ENCODE data around the gene GPC5. TPM values are rescaled to one million over a fixed set of nuclear protein-coding genes. Genes with fewer than 3 reads are reported as not detected.

GPC5 gene
- total RNA-seq, 1 donor from 2014 or later: 0.07 TPM

GRCh38 chr13:92573467-92574057 is 1175.1 kb downstream of the GPC5 start:
- no peak overlapping the region for H2AFZ ChIP-seq (replicated peaks)
- H3K27ac ChIP-seq: no peak overlapping the region
- Mint-ChIP-seq H3K36me3 (no peaks in the 10 kb centered on the region), H3K4me3 (no peak overlapping the region), H3K4me1 (peaks cover 3% of the 10 kb centered on the region), H3K9me3 (no peaks in the 10 kb centered on the region), H3K27ac (no peak overlapping the region), H3K27me3 (ENCODE audit: insufficient read depth, low read depth) (no peaks in the 10 kb centered on the region)
- H3K79me2 ChIP-seq (ENCODE audit: low read depth): no peaks in the 10 kb centered on the region
- H3K4me2 ChIP-seq: no peak overlapping the region
- no peak overlapping the region for H3K4me3 ChIP-seq
- H3K9me3 ChIP-seq (ENCODE audit: low read depth): no peaks in the 10 kb centered on the region
- H3K27me3 ChIP-seq: no peaks in the 10 kb centered on the region
- peak; percentile 76 for DNase-seq (ENCODE audit: low spot score)
- no peak for TF ChIP-seq EZH2phosphoT487 (IDR thresholded peaks at IDR 0.05)
- TF ChIP-seq, protein P1, sequence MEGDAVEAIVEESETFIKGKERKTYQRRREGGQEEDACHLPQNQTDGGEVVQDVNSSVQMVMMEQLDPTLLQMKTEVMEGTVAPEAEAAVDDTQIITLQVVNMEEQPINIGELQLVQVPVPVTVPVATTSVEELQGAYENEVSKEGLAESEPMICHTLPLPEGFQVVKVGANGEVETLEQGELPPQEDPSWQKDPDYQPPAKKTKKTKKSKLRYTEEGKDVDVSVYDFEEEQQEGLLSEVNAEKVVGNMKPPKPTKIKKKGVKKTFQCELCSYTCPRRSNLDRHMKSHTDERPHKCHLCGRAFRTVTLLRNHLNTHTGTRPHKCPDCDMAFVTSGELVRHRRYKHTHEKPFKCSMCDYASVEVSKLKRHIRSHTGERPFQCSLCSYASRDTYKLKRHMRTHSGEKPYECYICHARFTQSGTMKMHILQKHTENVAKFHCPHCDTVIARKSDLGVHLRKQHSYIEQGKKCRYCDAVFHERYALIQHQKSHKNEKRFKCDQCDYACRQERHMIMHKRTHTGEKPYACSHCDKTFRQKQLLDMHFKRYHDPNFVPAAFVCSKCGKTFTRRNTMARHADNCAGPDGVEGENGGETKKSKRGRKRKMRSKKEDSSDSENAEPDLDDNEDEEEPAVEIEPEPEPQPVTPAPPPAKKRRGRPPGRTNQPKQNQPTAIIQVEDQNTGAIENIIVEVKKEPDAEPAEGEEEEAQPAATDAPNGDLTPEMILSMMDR (IDR thresholded peaks at IDR 0.05): peak; percentile 70
- H4K20me1 ChIP-seq (ENCODE audit: low read depth): no peaks in the 10 kb centered on the region
- H3F3A ChIP-seq (ENCODE audit: low read depth): no peaks in the 10 kb centered on the region
- no peaks in the 10 kb centered on the region for H3K4me1 ChIP-seq
- H3K9ac ChIP-seq: no peak overlapping the region
- H3K36me3 ChIP-seq: no peaks in the 10 kb centered on the region

DNA sequence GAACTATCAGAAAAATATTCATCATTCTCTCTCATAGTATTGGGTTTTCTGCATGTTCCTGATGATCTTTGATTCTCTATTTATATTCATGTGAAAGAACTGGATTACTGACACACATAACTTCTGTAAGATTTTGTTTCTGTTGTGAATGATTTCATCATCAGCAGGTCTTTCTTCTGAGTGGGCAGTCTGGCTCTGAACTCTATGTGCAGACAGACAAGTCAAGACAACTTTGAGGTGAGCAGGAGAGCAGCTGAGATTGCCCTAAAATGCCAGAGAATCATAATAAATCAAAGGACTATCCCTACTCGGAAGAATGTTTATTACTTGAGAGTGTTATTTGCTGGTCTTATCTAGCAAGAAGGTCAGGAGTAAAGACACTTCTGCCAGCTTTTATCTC is 1176.1 kb downstream of the GPC5 start:
- Histone ChIP-seq H3K4me3 (no peak overlapping the region), H3K27me3 (no peaks in the 10 kb centered on the region), H3K36me3 (no peaks in the 10 kb centered on the region), H4K20me1 (ENCODE audit: low read depth) (no peaks in the 10 kb centered on the region), H3F3A (ENCODE audit: low read depth) (no peaks in the 10 kb centered on the region), H2AFZ (replicated peaks) (no peak overlapping the region), H3K27ac (no peak overlapping the region), H3K4me1 (no peaks in the 10 kb centered on the region), H3K9me3 (ENCODE audit: low read depth) (no peaks in the 10 kb centered on the region), H3K9ac (no peak overlapping the region), H3K4me2 (no peak overlapping the region), H3K79me2 (ENCODE audit: low read depth) (no peaks in the 10 kb centered on the region)
- H3K4me1 Mint-ChIP-seq: peaks cover 3% of the 10 kb centered on the region
- H3K9me3 Mint-ChIP-seq: no peaks in the 10 kb centered on the region
- no peak for DNase-seq (ENCODE audit: low spot score)
- TF ChIP-seq EZH2 (IDR thresholded peaks at IDR 0.05): no peak
- TF ChIP-seq, protein P1 (IDR thresholded peaks at IDR 0.05): no peak
- no peak for TF ChIP-seq EZH2phosphoT487 (IDR thresholded peaks at IDR 0.05)
- H3K27ac Mint-ChIP-seq: no peak overlapping the region
- no peak overlapping the region for H3K4me3 Mint-ChIP-seq
- H3K36me3 Mint-ChIP-seq: no peaks in the 10 kb centered on the region
- no peaks in the 10 kb centered on the region for H3K27me3 Mint-ChIP-seq (ENCODE audit: insufficient read depth, low read depth)

GRCh38 chr13:92575777-92576176 is 1177.4 kb downstream of the GPC5 start:
- Mint-ChIP-seq H3K27ac (no peak overlapping the region), H3K27me3 (ENCODE audit: insufficient read depth, low read depth) (no peaks in the 10 kb centered on the region), H3K4me3 (no peak overlapping the region), H3K36me3 (no peaks in the 10 kb centered on the region), H3K9me3 (no peaks in the 10 kb centered on the region), H3K4me1 (peaks cover 3% of the 10 kb centered on the region)
- H3K27me3 ChIP-seq: no peaks in the 10 kb centered on the region
- no peak for DNase-seq (ENCODE audit: low spot score)
- H3K4me2 ChIP-seq: no peak overlapping the region
- H3K27ac ChIP-seq: no peak overlapping the region
- H4K20me1 ChIP-seq (ENCODE audit: low read depth): no peaks in the 10 kb centered on the region
- no peaks in the 10 kb centered on the region for H3F3A ChIP-seq (ENCODE audit: low read depth)
- H3K9ac ChIP-seq: no peak overlapping the region
- no peaks in the 10 kb centered on the region for H3K4me1 ChIP-seq
- no peak for TF ChIP-seq EZH2 (IDR thresholded peaks at IDR 0.05)
- TF ChIP-seq, protein P1 (IDR thresholded peaks at IDR 0.05): no peak
- TF ChIP-seq EZH2phosphoT487 (IDR thresholded peaks at IDR 0.05): no peak
- no peaks in the 10 kb centered on the region for H3K9me3 ChIP-seq (ENCODE audit: low read depth)
- no peaks in the 10 kb centered on the region for H3K79me2 ChIP-seq (ENCODE audit: low read depth)
- no peaks in the 10 kb centered on the region for H3K36me3 ChIP-seq
- no peak overlapping the region for H3K4me3 ChIP-seq
- H2AFZ ChIP-seq (replicated peaks): no peak overlapping the region
